ENCODE measurements around the gene TPSAB1.
A peak's percentile ranks its signal among the peaks of the same experiment; 100 is the strongest.

The TPSAB1 gene

GRCh38 chr16:1288813-1289476 lies 48.4 kb downstream of the TPSAB1 start:
- peak; percentile 91 for DNase-seq

GRCh38 chr16:1289477-1289866 lies 49.0 kb downstream of the TPSAB1 start:
- no peak for DNase-seq

DNA sequence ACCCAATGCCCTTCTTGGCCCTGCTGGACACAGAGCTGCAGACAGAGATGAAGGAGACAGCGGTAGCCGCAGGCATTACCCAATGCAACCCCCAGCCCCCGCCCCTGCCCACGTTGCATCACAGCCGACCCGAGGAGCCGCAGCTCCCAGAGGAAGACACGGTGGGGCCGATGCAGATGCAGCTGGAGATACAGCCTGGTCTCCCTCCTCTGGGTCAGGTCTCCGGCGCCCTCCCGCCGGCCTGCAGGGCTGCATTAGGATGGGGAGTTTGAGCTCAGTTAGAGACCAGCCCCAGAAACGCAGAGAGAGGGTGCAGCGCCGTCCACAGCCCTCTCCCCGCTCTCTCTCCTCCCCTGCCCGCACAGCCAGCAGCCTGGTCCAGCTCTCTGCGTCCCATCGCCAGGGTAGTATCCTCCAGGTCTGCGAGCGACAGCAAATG lies 49.6 kb downstream of the TPSAB1 start:
- no peak for DNase-seq

GRCh38 chr16:1290860-1291575 lies 50.5 kb downstream of the TPSAB1 start:
- peak; percentile 86 for DNase-seq

DNA sequence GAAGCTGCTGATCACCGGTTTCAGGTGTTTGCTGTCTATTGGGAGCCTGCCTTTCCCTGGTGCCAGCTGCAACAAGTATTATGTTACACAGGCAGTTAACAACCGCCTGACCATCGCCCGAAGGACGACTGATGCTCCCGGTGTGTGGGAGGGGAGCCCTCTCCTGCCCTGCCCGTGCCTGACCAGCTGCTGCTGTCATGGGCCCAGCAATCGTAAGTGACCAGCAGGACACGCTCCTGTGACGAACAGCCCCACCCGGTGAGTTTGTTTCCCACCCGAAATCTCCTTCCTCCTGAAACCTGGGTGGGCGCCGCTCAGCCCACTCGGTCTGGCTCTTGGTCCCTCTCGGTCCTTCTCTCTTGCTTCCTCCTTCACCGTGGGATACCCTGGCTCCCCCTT lies 51.1 kb downstream of the TPSAB1 start:
- DNase-seq, result peak; percentile 93
